Retinal pigment epithelial cell (primary cell): Measurements from ENCODE around the gene ARHGDIB.

Source experiments
- DNase-seq: peaks from one replicate; pipeline ENCODE4 v3.0.0-alpha.2; 2010; ENCODE audit warnings: low read depth
- H3K4me3 ChIP-seq: 2 replicates; pipeline ENCODE4 v1.5.1; 2011; ENCODE audit warnings: mild to moderate bottlenecking, low read length, control low read depth, moderate library complexity
- CTCF ChIP-seq: conservative IDR thresholded peaks from 2 replicates; pipeline ENCODE4 v1.5.1; 2011; ENCODE audit warnings: low read depth, low read length, control low read depth, inconsistent platforms

Gene ARHGDIB

GRCh38 chr12:14962797-14963196 is 1.4 kb upstream of the ARHGDIB start:
- no peak for DNase-seq
- no peak overlapping the region for H3K4me3 ChIP-seq

GRCh38 chr12:14962153-14962539 is 745 bp upstream of the ARHGDIB start:
- TF ChIP-seq CTCF, result no peak
- H3K4me3 ChIP-seq, result no peak overlapping the region
- no peak for DNase-seq

More at GRCh38 chr12:14962797-14963196, 1.4 kb upstream of the ARHGDIB start:
- TF ChIP-seq CTCF, result no peak

GRCh38 chr12:14960548-14961465 is 594 bp downstream of the ARHGDIB start:
- H3K4me3 ChIP-seq, result no peak overlapping the region
- DNase-seq, result no peak
- TF ChIP-seq CTCF, result no peak

- DNase-seq, result no peak
- H3K4me3 ChIP-seq, result no peak overlapping the region
Measured at GRCh38 chr12:14959916-14960496, 1.4 kb downstream of the ARHGDIB start.

GRCh38 chr12:14959463-14959862 is 1.9 kb downstream of the ARHGDIB start:
- DNase-seq, result no peak
- no peak overlapping the region for H3K4me3 ChIP-seq
- no peak for TF ChIP-seq CTCF

More at GRCh38 chr12:14959916-14960496, 1.4 kb downstream of the ARHGDIB start:
- no peak for TF ChIP-seq CTCF

- no peak for DNase-seq
- TF ChIP-seq CTCF, result no peak
- H3K4me3 ChIP-seq, result no peak overlapping the region
Measured at GRCh38 chr12:14959126-14959440, 2.3 kb downstream of the ARHGDIB start.
